H1 (cell line): ENCODE results near the gene B4GALT5. TPM values are rescaled to one million over a fixed set of nuclear protein-coding genes. Genes with fewer than 3 reads are reported as not detected.

Source experiments
- CHD1 ChIP-seq: IDR thresholded peaks from 2 replicates; pipeline ENCODE4 v1.6.1; 2012; ENCODE audit warnings: low read depth, low read length, improper control_type of control experiment
- EGR1 ChIP-seq: IDR thresholded peaks from 2 replicates; pipeline ENCODE4 v1.6.1; 2011; ENCODE audit warnings: low read depth, low read length, borderline replicate concordance
- HDAC2 ChIP-seq, 2 experiments: fragments of 300-600 bp in 1 of 2; sonication (generic) in 1 of 2; IDR thresholded peaks; 2 replicates each; pipeline ENCODE4 v1.6.1; 2011 to 2012; ENCODE audit warnings: low read depth in 2 of 2, low read length in 2 of 2, mild to moderate bottlenecking in 2 of 2, moderate library complexity in 2 of 2, borderline replicate concordance in 1 of 2, inconsistent platforms in 1 of 2
- KDM1A ChIP-seq: fragments of 200-600, 300-600 bp; sonication (generic); IDR thresholded peaks from 2 replicates; pipeline ENCODE4 v1.7.1; 2016; ENCODE audit warnings: mild to moderate bottlenecking, low read length, borderline replicate concordance
- KDM4A ChIP-seq: IDR thresholded peaks from one replicate; pipeline ENCODE4 v1.7.1; 2012; ENCODE audit warnings: low read depth, mild to moderate bottlenecking, moderate library complexity, low read length, inconsistent platforms; ENCODE audit not compliant: severe bottlenecking
- RAD21 ChIP-seq, 2 experiments: IDR thresholded peaks in 1 of 2; conservative IDR thresholded peaks in 1 of 2; 2 replicates each; pipeline ENCODE4 v1.6.1; 2011; ENCODE audit warnings: low read depth in 2 of 2, low read length in 2 of 2, improper control_type of control experiment in 1 of 2, inconsistent platforms in 1 of 2, mild to moderate bottlenecking in 1 of 2, moderate library complexity in 1 of 2
- SIN3A ChIP-seq, 2 experiments: IDR thresholded peaks in 1 of 2; conservative IDR thresholded peaks in 1 of 2; 2 replicates each; pipeline ENCODE4 v1.6.1; 2011 to 2012; ENCODE audit warnings: low read length in 2 of 2, improper control_type of control experiment in 1 of 2, low read depth in 1 of 2, mild to moderate bottlenecking in 1 of 2
- SP1 ChIP-seq: IDR thresholded peaks from 2 replicates; pipeline ENCODE4 v1.6.1; 2011; ENCODE audit warnings: low read depth, low read length
- TEAD4 ChIP-seq: IDR thresholded peaks from 2 replicates; pipeline ENCODE4 v1.6.1; 2012; ENCODE audit warnings: low read depth, low read length, inconsistent platforms, mixed read lengths
- polyA plus RNA-seq, 7 experiments: library from polyadenylated mRNA; depleted of rRNA in 3 of 7; stranded (reverse) in 5 of 7; unstranded in 2 of 7; fragments of >200 nt in 5 of 7; fragments of 200-250 nt in 2 of 7; gene quantifications; 1 replicate in 5 of 7; 2 replicates in 1 of 7; 4 replicates in 1 of 7; pipeline versions ENCODE4 v1.2.1 to v1.2.3, GENCODE V29; 2011 to 2013; ENCODE audit warnings: missing spikeins in 2 of 7, mixed read lengths in 2 of 7
- total RNA-seq: library from RNA; stranded (reverse); fragmentation: NEBNext Ultra II Directional; extraction: Animal tissue kit (Norgen Biotek cat#: 25700); gene quantifications from 2 replicates; pipeline ENCODE4 v1.2.1, GENCODE V29; 2021
- TF ChIP-seq, protein P1 (sequence below): IDR thresholded peaks from 2 replicates; pipeline ENCODE4 v1.6.1; 2012; ENCODE audit warnings: low read length, inconsistent platforms

B4GALT5 gene
- total and polyA plus RNA-seq, 2 of the 8 experiments (the other 6 are each of a cell fraction or from before 2014, with no cell fraction given): 46.5 to 75.4 TPM

DNA sequence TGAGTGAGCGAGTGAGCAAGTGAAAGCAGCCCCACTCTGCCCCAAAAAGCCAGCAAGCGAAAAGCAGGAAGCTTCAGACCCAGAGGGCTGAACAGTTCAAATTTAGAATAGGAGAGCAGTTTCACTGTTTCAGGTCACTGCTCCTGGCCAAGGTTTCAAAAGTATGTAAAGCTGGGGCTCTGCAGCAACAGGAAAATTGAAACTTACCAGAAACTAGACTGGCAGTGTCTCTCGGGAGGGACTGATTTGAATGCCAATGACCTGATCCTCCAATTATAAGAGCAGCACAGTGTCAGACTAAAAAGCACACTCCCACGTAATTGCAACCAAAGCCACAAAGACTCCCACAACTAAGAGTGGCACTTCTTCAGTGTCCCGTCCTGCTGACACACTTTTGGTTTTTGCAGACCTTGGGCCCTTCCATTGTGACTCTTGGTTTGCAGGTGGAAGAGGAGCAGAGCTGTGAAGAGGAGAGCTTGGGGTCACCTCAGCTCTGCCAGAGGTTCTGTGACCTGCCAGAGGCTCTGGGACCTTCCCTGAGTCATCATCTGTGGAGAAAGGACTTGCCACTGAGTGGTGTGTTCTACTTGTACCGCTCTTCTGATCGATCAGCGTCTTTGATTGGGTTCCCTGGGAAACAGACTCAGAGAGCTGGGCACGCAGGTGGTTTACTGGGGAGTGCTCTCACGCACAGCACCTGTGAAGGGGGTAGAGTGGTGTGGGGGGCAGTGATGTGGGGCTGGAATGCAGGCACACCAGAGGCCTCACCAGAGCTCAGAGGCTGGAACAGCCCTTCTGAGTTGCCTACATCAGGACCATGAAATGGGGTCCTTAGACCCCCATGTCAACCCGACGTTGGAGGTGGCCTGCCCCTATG lies 93.1 kb downstream of the B4GALT5 start (continued):
- TF ChIP-seq RAD21 (IDR thresholded peaks at IDR 0.05 in 1 of 2, conservative IDR thresholded peaks at IDR 0.05 in 1 of 2; ENCODE audit: low read depth in 2 of 2, low read length in 2 of 2) (no peak), KDM1A (no peak), TEAD4 (no peak), SP1 (no peak), CHD1 (no peak), EGR1 (no peak), HDAC2 (IDR thresholded peaks at IDR 0.05; ENCODE audit: borderline replicate concordance in 1 of 2, low read depth in 2 of 2, low read length in 2 of 2) (no peak), KDM4A (no peak), SIN3A (conservative IDR thresholded peaks at IDR 0.05 in 1 of 2, IDR thresholded peaks at IDR 0.05 in 1 of 2; ENCODE audit: low read depth in 1 of 2, low read length in 2 of 2) (no peak)
- TF ChIP-seq, protein P1, sequence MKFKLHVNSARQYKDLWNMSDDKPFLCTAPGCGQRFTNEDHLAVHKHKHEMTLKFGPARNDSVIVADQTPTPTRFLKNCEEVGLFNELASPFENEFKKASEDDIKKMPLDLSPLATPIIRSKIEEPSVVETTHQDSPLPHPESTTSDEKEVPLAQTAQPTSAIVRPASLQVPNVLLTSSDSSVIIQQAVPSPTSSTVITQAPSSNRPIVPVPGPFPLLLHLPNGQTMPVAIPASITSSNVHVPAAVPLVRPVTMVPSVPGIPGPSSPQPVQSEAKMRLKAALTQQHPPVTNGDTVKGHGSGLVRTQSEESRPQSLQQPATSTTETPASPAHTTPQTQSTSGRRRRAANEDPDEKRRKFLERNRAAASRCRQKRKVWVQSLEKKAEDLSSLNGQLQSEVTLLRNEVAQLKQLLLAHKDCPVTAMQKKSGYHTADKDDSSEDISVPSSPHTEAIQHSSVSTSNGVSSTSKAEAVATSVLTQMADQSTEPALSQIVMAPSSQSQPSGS: no peak
